HL-60 (cell line): Measurements from ENCODE around the gene FAM89B.

Source experiments
- GABPA ChIP-seq: IDR thresholded peaks from 2 replicates; pipeline ENCODE4 v1.6.1; 2012; ENCODE audit warnings: low read depth
- POLR2AphosphoS5 ChIP-seq: IDR thresholded peaks from 2 replicates; pipeline ENCODE4 v1.6.1; 2012; ENCODE audit warnings: low read depth
- SPI1 ChIP-seq: IDR thresholded peaks from 2 replicates; pipeline ENCODE4 v1.6.1; 2012; ENCODE audit warnings: low read depth, mild to moderate bottlenecking, borderline replicate concordance
- TF ChIP-seq, protein P1 (sequence below): IDR thresholded peaks from one replicate; pipeline ENCODE4 v1.5.1; 2011; ENCODE audit warnings: low read length, control low read depth, inconsistent platforms; ENCODE audit not compliant: insufficient read depth
- TF ChIP-seq, protein P2 (sequence below): IDR thresholded peaks from 2 replicates; pipeline ENCODE4 v1.6.1; 2012; ENCODE audit warnings: low read depth; ENCODE audit not compliant: insufficient replicate concordance

DNA sequence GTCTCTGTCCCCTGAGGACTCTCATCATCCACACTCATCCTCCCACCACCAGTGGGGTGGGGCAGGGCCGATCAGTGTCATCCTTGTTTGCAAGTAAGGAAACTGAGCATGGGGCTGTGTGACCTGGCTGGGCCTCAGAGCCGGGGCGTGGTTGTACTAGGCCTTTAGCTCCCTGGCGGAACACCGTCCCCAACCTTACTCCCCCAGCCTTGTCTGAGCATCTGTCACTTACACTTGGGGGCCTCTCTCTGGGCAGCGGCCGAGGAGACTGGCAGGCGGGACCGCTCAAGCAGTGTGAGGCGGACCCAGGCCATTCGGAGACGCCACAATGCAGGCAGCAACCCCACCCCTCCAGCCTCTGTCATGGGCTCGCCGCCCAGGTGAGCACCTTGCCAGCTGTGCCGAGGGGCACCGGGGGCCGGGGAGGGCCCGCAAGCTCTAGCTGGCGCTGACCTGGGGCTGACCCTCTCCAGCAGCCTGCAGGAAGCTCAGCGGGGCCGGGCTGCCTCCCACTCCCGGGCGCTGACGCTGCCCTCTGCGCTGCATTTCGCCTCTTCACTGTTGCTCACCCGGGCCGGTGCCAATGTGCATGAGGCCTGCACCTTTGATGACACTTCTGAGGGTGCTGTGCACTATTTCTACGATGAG, 47.1 kb downstream of the FAM89B start:
- TF ChIP-seq, protein P1, sequence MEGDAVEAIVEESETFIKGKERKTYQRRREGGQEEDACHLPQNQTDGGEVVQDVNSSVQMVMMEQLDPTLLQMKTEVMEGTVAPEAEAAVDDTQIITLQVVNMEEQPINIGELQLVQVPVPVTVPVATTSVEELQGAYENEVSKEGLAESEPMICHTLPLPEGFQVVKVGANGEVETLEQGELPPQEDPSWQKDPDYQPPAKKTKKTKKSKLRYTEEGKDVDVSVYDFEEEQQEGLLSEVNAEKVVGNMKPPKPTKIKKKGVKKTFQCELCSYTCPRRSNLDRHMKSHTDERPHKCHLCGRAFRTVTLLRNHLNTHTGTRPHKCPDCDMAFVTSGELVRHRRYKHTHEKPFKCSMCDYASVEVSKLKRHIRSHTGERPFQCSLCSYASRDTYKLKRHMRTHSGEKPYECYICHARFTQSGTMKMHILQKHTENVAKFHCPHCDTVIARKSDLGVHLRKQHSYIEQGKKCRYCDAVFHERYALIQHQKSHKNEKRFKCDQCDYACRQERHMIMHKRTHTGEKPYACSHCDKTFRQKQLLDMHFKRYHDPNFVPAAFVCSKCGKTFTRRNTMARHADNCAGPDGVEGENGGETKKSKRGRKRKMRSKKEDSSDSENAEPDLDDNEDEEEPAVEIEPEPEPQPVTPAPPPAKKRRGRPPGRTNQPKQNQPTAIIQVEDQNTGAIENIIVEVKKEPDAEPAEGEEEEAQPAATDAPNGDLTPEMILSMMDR = no peak
- TF ChIP-seq POLR2AphosphoS5 = no peak
- TF ChIP-seq, protein P2, sequence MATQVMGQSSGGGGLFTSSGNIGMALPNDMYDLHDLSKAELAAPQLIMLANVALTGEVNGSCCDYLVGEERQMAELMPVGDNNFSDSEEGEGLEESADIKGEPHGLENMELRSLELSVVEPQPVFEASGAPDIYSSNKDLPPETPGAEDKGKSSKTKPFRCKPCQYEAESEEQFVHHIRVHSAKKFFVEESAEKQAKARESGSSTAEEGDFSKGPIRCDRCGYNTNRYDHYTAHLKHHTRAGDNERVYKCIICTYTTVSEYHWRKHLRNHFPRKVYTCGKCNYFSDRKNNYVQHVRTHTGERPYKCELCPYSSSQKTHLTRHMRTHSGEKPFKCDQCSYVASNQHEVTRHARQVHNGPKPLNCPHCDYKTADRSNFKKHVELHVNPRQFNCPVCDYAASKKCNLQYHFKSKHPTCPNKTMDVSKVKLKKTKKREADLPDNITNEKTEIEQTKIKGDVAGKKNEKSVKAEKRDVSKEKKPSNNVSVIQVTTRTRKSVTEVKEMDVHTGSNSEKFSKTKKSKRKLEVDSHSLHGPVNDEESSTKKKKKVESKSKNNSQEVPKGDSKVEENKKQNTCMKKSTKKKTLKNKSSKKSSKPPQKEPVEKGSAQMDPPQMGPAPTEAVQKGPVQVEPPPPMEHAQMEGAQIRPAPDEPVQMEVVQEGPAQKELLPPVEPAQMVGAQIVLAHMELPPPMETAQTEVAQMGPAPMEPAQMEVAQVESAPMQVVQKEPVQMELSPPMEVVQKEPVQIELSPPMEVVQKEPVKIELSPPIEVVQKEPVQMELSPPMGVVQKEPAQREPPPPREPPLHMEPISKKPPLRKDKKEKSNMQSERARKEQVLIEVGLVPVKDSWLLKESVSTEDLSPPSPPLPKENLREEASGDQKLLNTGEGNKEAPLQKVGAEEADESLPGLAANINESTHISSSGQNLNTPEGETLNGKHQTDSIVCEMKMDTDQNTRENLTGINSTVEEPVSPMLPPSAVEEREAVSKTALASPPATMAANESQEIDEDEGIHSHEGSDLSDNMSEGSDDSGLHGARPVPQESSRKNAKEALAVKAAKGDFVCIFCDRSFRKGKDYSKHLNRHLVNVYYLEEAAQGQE = no peak
- TF ChIP-seq GABPA = no peak
- TF ChIP-seq SPI1 = no peak
